DMS114 treated with DMSO at 0.1 percent for 48 hours (cell line): ENCODE measurements around the gene DCST1.

Source experiments
- DNase-seq: peaks from one replicate; lab custom pipeline; 2025; ENCODE audit not compliant: unreplicated experiment; lab: John Stamatoyannopoulos, UW

Gene DCST1

DNA sequence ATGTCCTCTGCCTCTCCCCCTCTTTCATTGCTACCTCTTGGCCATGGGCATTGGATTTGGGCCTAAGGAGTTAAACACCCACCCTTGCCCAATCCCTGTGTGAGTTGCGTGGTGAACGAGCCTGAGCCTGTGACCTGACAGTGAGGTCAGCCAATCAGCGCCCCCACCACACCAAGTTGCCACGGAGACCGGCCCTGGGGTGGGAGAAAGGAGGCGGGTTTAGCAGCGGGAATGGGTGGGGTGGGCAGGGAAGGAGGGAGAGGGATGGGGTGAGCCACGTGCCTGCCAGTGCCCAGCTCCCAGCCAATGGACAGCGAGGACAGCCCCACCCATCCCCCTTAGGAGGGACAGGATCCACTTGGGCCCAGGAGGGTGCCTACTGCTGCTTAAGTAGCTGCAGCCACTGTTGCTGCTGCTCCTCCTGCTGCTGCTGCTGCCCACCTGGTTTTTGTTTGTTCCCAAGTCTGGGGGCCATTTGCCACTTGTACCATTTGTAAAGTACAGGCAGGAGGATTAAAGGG, 21.5 kb upstream of the DCST1 start:
- no peak for DNase-seq

DNA sequence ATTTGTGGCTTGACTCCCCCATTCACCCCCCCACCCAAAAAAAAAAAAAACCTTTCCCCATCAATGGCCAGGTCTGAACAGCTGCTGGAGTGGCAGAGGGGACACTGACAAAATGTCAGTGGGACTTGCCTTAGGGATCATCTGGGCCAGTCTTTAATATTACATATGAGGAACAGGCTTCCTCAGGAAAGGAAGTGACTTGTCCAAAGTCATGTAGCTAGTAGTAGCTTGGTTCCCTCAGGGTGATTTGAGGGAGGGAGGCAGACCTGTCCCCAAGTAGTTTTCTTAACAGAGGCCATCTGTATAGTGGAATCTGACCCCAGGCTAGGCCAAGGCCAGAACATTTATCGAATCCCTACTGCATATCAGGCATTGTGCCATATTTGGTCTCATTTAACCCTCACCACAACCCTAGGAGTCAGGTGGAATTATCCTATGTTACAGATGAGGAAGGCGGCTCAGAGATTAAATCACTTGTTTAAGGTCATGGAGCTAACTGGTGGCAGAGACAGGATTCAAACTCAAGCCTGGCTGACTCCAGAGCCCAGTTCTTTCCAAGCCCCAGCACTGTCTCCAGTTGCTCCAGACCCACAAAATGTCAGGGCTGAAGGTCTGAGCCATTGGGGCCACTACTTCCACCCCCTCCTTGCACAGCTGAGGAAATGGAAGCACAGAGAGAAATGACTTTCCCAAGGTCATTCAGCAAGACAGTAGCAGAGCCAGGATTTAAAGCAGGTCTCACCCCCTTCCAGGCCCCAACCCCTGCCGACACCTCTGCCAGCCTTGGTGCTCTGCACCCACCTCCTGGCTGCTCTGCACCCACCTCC, 20.6 kb upstream of the DCST1 start:
- no peak for DNase-seq

DNA sequence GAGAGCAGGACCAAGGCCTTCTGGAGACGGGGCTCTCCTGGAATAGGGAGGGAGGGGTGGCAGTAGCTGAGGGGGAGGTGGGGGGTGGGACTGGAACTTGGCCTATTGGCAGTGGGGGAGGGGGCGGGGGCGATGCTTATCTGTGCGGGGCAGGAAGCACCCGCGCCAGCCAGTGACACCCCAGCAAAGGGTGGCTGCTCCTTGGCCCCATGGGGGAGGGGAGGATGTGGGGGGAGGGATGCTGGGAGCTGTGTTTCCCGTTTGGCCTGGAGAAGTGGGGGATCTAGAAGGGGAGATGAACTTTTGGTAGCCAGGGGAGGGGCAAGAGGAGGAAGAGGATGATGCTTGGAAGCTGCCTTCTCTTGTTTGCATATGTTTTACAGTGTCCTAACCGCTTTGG, 20.0 kb upstream of the DCST1 start:
- DNase-seq, result no peak

DNA sequence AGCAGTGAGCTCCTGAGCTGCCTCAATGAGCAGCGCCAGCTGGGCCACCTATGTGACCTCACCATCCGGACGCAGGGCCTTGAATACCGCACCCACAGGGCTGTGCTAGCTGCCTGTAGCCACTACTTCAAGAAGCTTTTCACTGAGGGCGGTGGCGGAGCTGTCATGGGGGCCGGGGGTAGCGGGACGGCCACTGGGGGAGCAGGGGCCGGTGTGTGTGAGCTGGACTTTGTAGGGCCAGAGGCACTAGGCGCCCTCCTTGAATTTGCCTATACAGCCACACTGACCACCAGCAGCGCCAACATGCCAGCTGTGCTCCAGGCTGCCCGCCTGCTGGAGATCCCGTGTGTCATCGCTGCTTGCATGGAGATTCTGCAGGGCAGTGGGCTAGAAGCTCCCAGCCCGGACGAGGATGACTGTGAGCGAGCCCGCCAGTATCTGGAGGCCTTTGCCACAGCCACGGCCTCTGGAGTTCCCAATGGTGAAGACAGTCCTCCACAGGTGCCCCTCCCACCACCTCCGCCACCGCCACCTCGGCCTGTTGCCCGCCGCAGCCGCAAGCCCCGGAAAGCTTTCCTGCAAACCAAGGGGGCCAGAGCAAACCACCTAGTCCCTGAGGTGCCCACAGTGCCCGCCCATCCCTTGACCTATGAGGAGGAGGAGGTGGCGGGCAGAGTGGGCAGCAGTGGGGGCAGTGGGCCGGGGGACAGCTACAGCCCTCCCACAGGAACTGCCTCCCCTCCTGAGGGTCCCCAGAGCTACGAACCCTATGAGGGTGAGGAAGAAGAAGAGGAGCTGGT, 18.7 kb upstream of the DCST1 start:
- DNase-seq, result no peak

DNA sequence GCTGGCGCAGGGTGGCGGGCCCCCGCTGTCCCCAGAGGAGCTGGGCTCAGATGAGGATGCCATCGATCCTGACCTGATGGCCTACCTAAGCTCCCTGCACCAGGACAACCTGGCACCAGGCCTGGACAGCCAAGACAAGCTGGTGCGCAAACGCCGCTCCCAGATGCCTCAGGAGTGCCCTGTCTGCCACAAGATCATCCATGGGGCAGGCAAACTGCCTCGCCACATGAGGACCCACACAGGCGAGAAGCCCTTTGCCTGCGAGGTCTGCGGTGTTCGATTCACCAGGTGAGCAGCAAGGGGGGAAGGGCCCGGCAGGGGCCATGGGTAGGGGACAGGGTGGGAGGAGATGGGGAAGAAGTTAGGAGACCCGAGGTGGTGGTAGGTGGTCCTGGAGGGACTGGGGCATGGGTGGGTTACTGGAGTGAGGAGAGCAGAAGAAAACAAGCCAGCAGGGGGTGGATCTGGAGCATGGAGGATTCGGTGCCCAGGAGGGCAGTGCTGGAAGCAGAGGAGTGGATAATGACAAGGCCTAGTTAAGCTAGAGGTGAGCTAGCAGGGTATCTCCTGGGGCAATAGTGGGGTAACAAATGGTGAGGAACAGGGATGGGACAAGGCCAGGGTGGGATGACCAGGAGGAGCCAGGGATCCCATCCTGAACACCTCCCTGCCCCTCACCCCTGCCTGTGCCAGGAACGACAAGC, 17.9 kb upstream of the DCST1 start:
- no peak for DNase-seq

DNA sequence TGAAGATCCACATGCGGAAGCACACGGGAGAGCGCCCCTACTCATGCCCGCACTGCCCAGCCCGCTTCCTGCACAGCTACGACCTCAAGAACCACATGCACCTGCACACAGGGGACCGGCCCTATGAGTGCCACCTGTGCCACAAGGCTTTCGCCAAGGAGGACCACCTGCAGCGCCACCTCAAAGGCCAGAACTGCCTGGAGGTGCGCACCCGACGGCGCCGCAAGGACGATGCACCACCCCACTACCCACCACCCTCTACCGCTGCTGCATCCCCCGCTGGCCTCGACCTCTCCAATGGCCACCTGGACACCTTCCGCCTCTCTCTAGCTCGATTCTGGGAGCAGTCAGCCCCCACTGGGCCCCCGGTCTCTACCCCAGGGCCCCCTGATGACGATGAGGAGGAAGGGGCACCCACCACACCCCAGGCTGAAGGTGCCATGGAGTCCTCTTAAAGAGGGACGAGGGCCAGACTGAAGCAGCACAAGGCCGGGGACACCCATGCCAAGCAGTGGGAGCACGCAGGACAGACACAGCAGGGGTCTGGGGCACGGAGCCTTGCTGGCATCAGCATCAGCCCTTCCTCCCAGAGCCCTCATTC, 17.3 kb upstream of the DCST1 start:
- DNase-seq, result no peak

DNA sequence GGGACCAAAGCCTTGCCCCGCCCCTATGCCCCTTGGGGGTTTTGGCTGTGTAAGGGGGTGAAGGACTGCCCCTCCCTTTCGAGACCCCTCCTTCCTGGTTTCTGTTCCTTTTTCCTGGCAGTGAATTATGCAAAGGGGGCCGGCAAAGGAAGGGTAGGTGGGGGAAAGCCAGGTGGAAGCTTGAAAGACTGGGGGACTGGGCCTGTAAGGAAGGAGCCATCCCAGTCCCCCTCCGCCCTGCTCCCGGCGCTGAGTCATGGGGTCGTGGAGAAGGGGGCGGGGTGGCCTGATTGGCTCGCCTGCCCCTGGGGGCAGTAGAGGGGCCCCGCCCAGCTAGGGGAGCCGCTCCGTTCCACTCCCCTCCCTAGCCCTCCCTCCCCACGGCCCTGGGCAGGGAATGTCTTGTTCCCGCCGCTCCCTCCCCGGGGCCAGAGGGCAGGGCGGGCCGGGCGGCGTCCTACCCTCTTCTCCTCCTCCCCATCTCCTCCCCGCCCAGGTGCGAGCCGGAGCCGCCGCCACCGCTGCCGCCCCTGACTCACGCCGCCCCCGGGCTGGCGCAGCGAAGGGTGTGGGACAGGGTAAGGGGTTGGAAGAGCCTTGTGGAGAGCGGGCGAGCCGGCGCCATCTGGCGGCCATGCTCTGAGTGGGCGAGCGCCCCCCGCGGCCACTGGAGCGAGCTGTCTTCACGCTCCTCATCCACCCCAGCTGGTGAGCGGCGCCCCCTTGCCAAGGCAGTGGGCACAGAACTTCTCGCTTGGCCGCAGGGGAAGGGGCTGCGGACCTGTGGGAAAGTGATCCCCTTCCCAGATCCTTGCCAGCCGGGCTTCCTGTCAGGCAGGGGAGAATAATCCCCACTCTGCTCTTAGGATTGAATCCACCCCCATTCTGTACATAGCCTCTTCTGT, 16.3 kb upstream of the DCST1 start:
- peak; percentile 63 for DNase-seq

DNA sequence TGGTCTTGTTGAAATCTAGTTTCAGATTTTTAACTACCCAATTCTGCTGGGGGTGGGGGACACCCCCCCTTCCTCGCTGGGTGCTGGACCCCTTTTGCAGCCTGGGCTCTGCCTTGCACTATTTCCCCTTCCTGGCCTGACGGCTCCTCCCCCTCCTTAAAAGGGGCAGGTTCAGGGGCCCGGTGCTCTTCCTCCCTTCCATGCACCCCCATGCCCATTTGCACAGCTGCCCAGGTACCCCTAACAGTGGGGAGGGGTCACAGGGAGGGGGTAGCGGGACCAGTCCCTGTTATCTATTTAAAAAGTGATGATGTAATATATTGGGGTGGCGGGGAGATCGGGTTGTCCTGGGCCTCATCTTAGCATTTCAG, 15.7 kb upstream of the DCST1 start:
- DNase-seq, result no peak

DNA sequence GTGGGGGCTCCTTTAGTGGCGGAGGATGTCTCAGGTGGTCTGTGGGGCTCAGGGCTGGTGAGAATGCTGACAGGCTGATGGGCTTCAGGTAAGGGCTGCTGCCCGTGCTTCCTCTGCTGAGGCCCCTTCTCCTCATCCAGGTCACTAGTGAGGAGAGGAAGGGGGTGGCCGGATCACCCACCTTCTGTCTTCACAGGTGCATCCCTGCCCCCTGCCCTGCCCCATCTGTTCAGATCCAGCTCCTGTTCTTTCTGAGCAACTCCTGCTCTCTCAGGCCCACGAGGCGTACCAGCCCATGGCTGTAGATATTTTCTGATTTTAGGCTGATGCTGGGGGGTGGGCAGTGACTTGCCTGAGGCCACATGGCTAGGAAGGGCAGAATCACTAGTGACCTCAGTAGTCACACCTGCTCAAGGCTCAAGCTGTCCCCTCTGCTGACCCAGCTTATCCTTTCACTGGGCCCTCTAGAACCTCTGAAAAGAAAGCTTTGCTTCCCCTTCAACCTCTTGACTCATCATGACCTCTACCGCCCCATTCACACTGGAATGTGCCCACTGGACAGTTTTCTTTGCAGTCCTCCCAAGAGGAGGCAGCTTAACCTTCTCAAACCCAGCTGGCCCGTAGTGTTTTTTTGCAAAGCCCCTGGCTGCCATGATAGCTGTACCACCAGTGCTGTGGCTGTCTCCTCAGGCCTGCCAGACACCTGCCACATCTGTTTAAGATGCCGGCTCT, 14.8 kb upstream of the DCST1 start:
- DNase-seq, result no peak

DNA sequence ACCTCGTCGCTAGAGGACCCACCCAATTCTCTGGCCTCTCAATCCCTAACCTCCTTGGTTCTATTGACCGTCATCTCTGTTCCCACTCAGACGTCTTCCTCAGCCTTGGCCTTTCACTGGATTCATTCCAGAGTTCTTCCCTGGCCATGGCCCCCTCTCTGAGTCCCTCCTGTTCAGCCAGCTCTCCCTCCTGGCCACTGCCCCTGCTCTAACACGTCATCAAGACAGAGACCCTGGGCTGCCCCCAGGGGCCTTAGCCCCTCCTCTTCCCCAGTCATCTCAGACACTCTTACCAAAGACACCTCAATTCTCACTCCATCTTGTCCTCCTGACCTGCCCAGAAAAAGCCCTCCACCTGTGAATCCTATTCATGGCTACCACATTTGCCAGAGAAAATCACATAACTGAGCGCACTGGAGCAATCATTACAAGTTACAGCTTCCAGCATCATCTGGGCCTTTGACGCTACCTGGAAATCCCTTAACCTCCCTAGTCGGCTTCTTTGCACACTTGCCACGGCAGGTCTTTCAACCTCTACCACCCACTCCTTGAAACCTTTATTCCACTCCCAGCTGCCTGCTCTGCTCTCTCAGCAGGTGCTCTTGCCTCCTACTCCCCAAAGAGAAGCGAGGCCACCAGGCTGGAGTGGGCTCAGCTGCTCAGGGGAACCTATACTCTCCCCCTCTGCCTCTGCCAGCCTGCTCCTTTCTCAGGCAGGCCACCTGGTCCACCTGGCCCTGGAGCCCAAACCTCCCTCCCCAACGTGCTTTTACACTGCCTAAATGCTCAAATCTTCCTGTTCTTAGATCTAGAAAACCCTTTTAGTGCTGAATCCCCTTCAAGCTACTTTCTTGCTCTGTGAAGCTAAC, 14.0 kb upstream of the DCST1 start:
- DNase-seq, result no peak

DNA sequence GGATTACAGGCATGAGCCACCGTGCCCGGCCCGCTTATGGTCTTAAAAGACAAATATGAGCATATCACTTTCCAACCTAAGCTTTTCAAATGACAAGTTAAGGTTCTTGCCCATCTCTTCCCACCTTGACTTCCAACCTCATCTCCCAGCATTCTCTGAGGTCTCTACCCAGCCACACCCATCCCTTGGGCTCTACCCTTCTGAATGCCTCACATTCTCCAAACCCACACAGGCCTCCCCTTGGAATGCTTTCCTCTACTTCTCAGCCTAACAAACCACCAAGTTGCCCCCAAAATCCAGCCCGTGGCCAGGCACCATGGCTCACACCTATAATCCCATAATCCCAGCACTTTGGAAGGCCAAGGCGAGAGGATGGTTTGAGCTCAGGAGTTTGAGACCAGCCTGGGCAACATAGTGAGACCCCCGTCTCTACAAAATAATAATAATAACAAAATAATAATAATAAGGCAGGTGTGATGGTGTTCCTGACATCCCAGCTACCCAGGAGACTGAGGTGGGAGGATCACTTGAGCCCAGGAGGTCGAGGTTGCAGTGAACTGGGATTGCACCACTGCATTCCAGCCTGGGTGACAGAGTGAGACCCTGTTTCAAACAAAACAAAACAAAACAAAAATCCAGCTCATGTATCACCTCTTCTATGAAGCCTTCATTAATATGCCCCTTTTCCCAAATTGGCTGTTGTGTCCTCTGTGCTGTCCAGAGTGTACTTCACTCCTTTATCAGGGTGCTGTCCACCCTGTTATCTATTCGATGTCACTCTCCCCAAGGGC, 11.3 kb upstream of the DCST1 start:
- DNase-seq, result no peak

DNA sequence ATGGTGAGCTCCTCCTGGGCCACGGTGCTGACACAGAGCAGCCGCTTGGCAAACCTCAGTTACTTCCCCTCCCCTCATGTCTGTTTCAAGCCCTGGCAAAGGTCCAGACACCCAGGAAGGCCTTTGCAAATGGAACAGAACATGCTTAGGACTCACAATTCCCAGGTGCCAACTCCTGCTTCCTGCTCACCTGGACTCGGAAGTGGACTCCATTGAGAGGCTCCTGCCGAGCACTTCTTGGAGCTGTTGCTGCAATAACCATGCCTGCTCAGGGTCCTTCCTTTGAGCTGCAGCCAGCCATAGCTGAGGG, 10.7 kb upstream of the DCST1 start:
- no peak for DNase-seq

DNA sequence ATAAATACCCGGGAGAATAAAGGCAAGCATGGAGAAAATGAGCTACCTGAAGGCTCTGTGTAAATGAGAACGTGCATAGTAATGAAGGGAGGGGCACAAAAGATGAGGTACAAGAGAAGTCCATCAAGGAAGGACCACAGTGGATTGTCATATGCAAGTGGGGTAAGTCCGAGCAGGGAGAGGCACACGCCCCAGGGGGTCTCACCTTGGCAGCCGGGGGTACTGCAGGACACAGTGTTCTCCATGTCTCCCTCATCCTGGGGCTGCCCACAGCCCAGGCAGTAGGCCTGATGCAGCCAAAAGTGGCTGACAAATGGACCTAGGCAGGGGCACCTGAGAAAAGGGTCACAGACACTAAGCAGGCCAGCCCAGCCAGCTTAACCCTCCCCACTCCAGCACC, 10.0 kb upstream of the DCST1 start:
- no peak for DNase-seq

DNA sequence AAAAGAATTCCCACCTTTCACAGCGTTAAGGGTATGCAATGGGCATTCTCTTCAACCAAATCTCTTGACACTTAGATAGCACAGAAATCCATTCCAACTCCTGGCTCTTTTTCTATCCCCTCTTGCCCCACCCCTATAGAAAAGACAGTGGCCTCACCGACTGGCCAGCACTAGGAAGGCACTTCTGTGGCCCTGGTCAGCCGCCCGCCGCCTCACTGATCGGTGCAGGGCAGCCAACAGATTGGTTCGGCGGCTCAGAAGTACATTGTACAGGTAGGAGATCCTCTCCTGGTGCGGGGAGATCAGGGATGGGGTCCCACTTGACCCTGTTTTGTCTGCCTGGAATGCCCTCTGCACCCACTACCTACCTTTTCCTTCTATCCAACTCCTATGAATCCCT, 9.3 kb upstream of the DCST1 start:
- no peak for DNase-seq

DNA sequence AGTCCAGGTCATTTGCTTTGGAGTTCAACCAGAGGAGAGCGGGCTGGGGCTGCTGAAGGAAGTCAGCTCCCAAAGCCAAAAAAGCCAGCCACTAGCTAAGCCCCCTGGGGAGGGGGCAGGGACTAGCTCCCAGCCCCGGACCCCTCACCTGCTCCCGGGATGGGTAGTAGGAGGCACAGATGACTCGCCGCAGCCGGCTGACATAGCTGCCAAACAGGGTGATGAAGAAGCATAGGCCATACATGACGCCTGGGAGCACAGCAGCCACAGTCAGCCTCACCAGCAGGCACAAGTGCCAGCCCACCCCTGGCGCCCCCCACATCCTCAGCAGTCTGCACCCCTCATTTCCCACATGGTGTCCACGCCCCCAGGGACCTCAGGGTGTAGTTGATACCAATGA, 7.5 kb upstream of the DCST1 start:
- DNase-seq, result no peak

DNA sequence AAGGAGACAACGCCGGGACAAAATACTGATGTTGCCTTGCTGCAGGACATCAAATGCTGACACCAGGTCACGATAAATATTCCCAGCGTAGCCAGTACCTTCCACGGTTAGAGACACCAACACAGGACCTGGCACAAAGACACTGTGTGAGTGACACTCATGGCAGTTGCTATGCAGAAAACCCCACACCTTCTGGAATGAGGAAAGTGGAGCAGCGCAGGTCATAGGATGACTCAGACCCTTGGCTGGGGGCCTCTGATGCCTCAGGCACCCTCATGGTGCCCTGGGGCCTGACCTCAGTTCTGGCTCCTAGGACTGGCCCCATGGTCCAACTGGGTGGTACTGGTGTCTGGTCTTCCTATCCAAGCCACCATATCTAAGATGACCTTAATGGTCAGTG, 7.0 kb upstream of the DCST1 start:
- no peak for DNase-seq

DNA sequence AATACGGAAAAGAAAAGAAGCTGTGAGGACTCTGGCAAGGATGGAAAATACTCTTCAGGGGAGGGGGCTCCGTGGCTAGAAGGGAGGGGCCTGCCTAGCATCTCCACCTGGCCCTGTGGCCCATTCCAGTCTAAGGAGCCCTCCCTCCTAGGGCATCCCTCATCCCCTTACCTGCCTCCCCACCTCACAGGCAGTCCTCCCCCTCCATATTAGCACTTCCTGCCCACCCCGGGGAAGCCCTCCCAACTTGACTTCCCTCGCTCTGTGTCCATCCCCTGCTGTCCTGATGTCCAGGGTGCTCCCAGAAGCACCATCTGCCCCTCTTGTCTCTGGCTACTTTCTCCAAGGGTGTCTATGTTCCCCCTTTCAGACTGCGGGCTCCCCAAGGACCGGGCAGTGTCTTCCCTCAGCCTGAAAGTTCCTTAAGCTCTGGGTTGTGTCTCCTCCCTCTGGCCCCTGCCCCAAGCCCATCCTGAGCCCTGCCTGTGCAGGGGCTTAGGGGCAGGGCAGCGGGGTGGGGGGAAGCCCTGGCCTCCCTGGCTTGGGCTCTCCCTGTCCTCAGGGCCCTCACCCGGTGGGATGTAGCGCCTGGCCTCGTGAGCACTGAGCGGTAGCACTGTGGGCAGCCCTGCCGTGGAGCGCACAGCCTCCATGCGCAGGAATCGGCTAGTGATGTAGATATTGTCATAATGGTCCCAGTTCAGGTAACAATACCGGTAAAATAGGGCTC, 3.9 kb upstream of the DCST1 start:
- no peak for DNase-seq
